NCI-H128 (cell line): ENCODE data around the gene PCSK4.

Experiments used
- DNase-seq: peaks from one replicate; lab custom pipeline; 2025; ENCODE audit not compliant: unreplicated experiment; lab: John Stamatoyannopoulos, UW

The PCSK4 gene

GRCh38 chr19:1472231-1473084 is 17.7 kb downstream of the PCSK4 start:
- DNase-seq, result no peak

- DNase-seq, result no peak
Observed at GRCh38 chr19:1471515-1472160, 18.5 kb downstream of the PCSK4 start.

- no peak for DNase-seq
Observed at GRCh38 chr19:1471010-1471514, 19.1 kb downstream of the PCSK4 start.

GRCh38 chr19:1470305-1471009 is 19.7 kb downstream of the PCSK4 start:
- DNase-seq, result no peak

GRCh38 chr19:1470055-1470304 is 20.2 kb downstream of the PCSK4 start:
- no peak for DNase-seq

- no peak for DNase-seq
Observed at GRCh38 chr19:1469255-1470054, 20.7 kb downstream of the PCSK4 start.

- DNase-seq, result no peak
Observed at GRCh38 chr19:1468821-1469254, 21.3 kb downstream of the PCSK4 start.

- no peak for DNase-seq
Observed at GRCh38 chr19:1468274-1468820, 21.8 kb downstream of the PCSK4 start.

GRCh38 chr19:1467490-1468273 is 22.5 kb downstream of the PCSK4 start:
- no peak for DNase-seq

- no peak for DNase-seq
Observed at GRCh38 chr19:1467215-1467489, 23.0 kb downstream of the PCSK4 start.

GRCh38 chr19:1466461-1467214 is 23.5 kb downstream of the PCSK4 start:
- no peak for DNase-seq

- DNase-seq, result no peak
Observed at GRCh38 chr19:1466018-1466460, 24.1 kb downstream of the PCSK4 start.

GRCh38 chr19:1465191-1466016 is 24.7 kb downstream of the PCSK4 start:
- DNase-seq, result no peak

GRCh38 chr19:1461862-1462261 is 28.3 kb downstream of the PCSK4 start:
- no peak for DNase-seq

- DNase-seq, result no peak
Observed at GRCh38 chr19:1460033-1460995, 29.8 kb downstream of the PCSK4 start.

- DNase-seq, result no peak
Observed at GRCh38 chr19:1459479-1459878, 30.7 kb downstream of the PCSK4 start.

- no peak for DNase-seq
Observed at GRCh38 chr19:1457892-1458291, 32.3 kb downstream of the PCSK4 start.
